PC-3 (cell line): ENCODE measurements around the gene CLIC4. TPM values are rescaled to one million over a fixed set of nuclear protein-coding genes. Genes with fewer than 3 reads are reported as not detected.

Experiments
- ATAC-seq: fragments of 200-7000 bp; cut with Tn5 transposase; 2 replicates; pipeline ENCODE4 v1.9.1; 2020; ENCODE audit warnings: mild to moderate bottlenecking, moderate library complexity
- BruUV-seq: library from RNA; stranded (reverse); fragments of 400-500 nt; replicated peaks from 2 replicates; lab custom pipeline; 2021; lab: Mats Ljungman, UMichigan
- CTCF ChIA-PET: fragments of 300-600 bp; sonication (Branson Sonifier 250); formaldehyde crosslinking; loops from one replicate; lab custom pipeline; 2022; ENCODE audit warnings: antibody characterized with exemption; lab: Charles Lee
- POLR2A ChIA-PET: fragments of 300-600 bp; sonication (Branson Sonifier 250); formaldehyde crosslinking; loops from one replicate; lab custom pipeline; 2022; ENCODE audit warnings: antibody characterized with exemption; ENCODE audit not compliant: unreplicated experiment; lab: Charles Lee
- DNase-seq: peaks from one replicate; pipeline ENCODE4 v3.0.0-alpha.2; 2015
- H2AFZ ChIP-seq: fragments of 300-600 bp; sonication (generic); 2 replicates; pipeline ENCODE4 v1.6.0; 2016; ENCODE audit warnings: antibody characterized with exemption, low read length
- H3F3A ChIP-seq: fragments of 300-600 bp; sonication (generic); one replicate; pipeline ENCODE4 v1.6.0; 2017; ENCODE audit warnings: antibody characterized with exemption, low read length, control low read depth, mild to moderate bottlenecking; ENCODE audit not compliant: unreplicated experiment
- H3K27ac ChIP-seq: fragments of 300-600 bp; sonication (generic); 2 replicates; pipeline ENCODE4 v1.5.1; 2016; ENCODE audit warnings: mild to moderate bottlenecking, low read length
- H3K27me3 ChIP-seq: fragments of 300-600 bp; sonication (generic); 2 replicates; pipeline ENCODE4 v1.6.1; 2016; ENCODE audit warnings: low read length, mixed read lengths
- H3K36me3 ChIP-seq: fragments of 300-600 bp; sonication (generic); 2 replicates; pipeline ENCODE4 v1.6.1; 2016; ENCODE audit warnings: low read depth, mixed run types, low read length, mixed read lengths
- H3K4me1 ChIP-seq: fragments of 300-600 bp; sonication (generic); 2 replicates; pipeline ENCODE4 v1.5.1; 2016; ENCODE audit warnings: low read length; ENCODE audit not compliant: insufficient read depth
- H3K4me2 ChIP-seq: fragments of 300-600 bp; sonication (generic); 2 replicates; pipeline ENCODE4 v1.6.0; 2016; ENCODE audit warnings: low read length
- H3K4me3 ChIP-seq: fragments of 300-600 bp; sonication (generic); 2 replicates; pipeline ENCODE4 v1.5.1; 2016; ENCODE audit warnings: mild to moderate bottlenecking, low read length, mixed read lengths
- H3K79me2 ChIP-seq: fragments of 300-600 bp; sonication (generic); 2 replicates; pipeline ENCODE4 v1.6.1; 2017; ENCODE audit warnings: low read length, mixed read lengths
- H3K9ac ChIP-seq: fragments of 300-600 bp; sonication (generic); 2 replicates; pipeline ENCODE4 v1.6.0; 2016; ENCODE audit warnings: mild to moderate bottlenecking, low read length
- H3K9me2 ChIP-seq: fragments of 300-600 bp; sonication (generic); replicated peaks from 2 replicates; pipeline ENCODE4 v1.6.1; 2016; ENCODE audit warnings: mixed run types, low read length, mixed read lengths
- H3K9me3 ChIP-seq: fragments of 300-600 bp; sonication (generic); 2 replicates; pipeline ENCODE4 v1.6.1; 2016; ENCODE audit warnings: low read length, mixed read lengths
- H4K20me1 ChIP-seq: fragments of 300-600 bp; sonication (generic); 2 replicates; pipeline ENCODE4 v1.6.1; 2016; ENCODE audit warnings: low read length, mixed read lengths
- EZH2 ChIP-seq: fragments of 300-600 bp; sonication (generic); IDR thresholded peaks from one replicate; pipeline ENCODE4 v1.6.1; 2017; ENCODE audit warnings: antibody characterized with exemption, mild to moderate bottlenecking, low read length; ENCODE audit not compliant: unreplicated experiment
- EZH2phosphoT487 ChIP-seq: fragments of 300-600 bp; sonication (generic); IDR thresholded peaks from 2 replicates; pipeline ENCODE4 v1.6.1; 2018; ENCODE audit warnings: mild to moderate bottlenecking, antibody characterized with exemption, low read length, borderline replicate concordance
- intact Hi-C: fragments of 100-400 bp; cut with micrococcal nuclease; formaldehyde crosslinking; loops from 2 replicates; pipeline ENCODE4 v1.9.0; 2023
- total RNA-seq: library from RNA; depleted of rRNA; stranded (reverse); fragments of >200 nt; gene quantifications from 2 replicates; pipeline ENCODE4 v1.2.3, GENCODE V29; 2014
- TF ChIP-seq, protein P1 (sequence below): fragments of 300-600 bp; sonication (generic); conservative IDR thresholded peaks from 2 replicates; pipeline ENCODE4 v1.5.1; 2017; ENCODE audit warnings: antibody characterized with exemption, low read depth, mild to moderate bottlenecking, low read length

The CLIC4 gene
- total RNA-seq, 1 experiment from 2014 or later, result 57.6 TPM

DNA sequence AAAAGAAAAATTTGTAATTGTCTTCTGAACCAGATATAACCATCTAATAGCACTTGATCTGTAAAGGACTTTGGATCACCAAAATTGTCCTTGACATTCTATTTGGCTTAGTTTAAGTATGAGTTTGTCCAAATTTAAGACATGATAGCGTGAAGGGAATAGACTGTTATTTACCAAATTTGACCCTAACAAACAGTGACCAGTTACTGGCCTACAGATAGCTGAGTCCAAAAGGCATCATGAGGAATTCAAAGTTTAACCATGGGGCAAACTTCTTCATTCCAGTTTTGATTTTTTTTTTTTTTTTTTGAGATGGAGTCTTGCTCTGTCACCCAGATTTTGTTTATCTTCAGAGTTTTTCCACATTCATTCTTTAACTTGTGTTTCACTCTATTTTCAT, 38.5 kb downstream of the CLIC4 start:
- H3K4me1 ChIP-seq, result no peaks in the 10 kb centered on the region
- H3K27ac ChIP-seq, result no peak overlapping the region
- TF ChIP-seq EZH2phosphoT487, result no peak
- TF ChIP-seq, protein P1, sequence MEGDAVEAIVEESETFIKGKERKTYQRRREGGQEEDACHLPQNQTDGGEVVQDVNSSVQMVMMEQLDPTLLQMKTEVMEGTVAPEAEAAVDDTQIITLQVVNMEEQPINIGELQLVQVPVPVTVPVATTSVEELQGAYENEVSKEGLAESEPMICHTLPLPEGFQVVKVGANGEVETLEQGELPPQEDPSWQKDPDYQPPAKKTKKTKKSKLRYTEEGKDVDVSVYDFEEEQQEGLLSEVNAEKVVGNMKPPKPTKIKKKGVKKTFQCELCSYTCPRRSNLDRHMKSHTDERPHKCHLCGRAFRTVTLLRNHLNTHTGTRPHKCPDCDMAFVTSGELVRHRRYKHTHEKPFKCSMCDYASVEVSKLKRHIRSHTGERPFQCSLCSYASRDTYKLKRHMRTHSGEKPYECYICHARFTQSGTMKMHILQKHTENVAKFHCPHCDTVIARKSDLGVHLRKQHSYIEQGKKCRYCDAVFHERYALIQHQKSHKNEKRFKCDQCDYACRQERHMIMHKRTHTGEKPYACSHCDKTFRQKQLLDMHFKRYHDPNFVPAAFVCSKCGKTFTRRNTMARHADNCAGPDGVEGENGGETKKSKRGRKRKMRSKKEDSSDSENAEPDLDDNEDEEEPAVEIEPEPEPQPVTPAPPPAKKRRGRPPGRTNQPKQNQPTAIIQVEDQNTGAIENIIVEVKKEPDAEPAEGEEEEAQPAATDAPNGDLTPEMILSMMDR, result no peak
- no peak for TF ChIP-seq EZH2
- peaks cover 30% of the 10 kb centered on the region for H3K79me2 ChIP-seq
- H3K9me3 ChIP-seq, result no peaks in the 10 kb centered on the region
- no peak for DNase-seq
- ATAC-seq, result no peak
- no peak overlapping the region for H3K4me2 ChIP-seq
- no peak overlapping the region for H2AFZ ChIP-seq
- intact Hi-C loops, result no loop called here
- no peak overlapping the region for H3K9ac ChIP-seq
- H3F3A ChIP-seq, result no peaks in the 10 kb centered on the region
- no peaks in the 10 kb centered on the region for H4K20me1 ChIP-seq
- H3K9me2 ChIP-seq, result no peaks in the 10 kb centered on the region
- no peaks in the 10 kb centered on the region for H3K27me3 ChIP-seq
- CTCF ChIA-PET, result no interaction called here
- no TSS peak for BruUV-seq
- POLR2A ChIA-PET, result no interaction called here
- no peak overlapping the region for H3K4me3 ChIP-seq
- H3K36me3 ChIP-seq, result no peaks in the 10 kb centered on the region

DNA sequence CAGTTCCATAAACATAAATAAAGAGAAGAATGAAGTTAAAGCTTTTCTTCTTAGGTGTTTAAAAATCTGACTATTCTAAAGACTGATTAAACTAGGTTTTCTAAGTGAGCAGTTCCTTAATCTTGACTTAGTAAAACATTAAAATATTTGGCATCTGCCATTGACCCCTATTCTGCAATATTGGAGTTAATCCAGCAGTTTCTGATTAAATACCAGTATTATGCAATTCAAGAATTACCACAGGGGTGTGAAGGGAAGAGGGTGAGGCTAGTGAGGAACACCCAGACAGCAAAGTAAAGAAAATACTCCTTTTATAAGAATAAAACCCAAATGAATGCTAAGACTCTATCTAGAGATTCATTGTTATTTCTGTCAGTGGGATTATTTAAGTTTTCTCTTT, 40.9 kb downstream of the CLIC4 start:
- BruUV-seq, result no TSS peak
- H3F3A ChIP-seq, result no peaks in the 10 kb centered on the region
- no peaks in the 10 kb centered on the region for H3K9me2 ChIP-seq
- ChIA-PET CTCF (no interaction called here), POLR2A (no interaction called here)
- ATAC-seq (no peak), DNase-seq (no peak)
- H3K36me3 ChIP-seq, result no peaks in the 10 kb centered on the region
- H4K20me1 ChIP-seq, result no peaks in the 10 kb centered on the region
- no peak for TF ChIP-seq EZH2
- TF ChIP-seq, protein P1, result no peak
- no peak overlapping the region for H3K9ac ChIP-seq
- H2AFZ ChIP-seq, result no peak overlapping the region
- H3K27me3 ChIP-seq, result no peaks in the 10 kb centered on the region
- no peak overlapping the region for H3K4me3 ChIP-seq
- H3K4me1 ChIP-seq, result no peaks in the 10 kb centered on the region
- no peaks in the 10 kb centered on the region for H3K9me3 ChIP-seq
- no peak overlapping the region for H3K27ac ChIP-seq
- intact Hi-C loops, result no loop called here
- no peak overlapping the region for H3K4me2 ChIP-seq
- H3K79me2 ChIP-seq, result peaks cover 21% of the 10 kb centered on the region

DNA sequence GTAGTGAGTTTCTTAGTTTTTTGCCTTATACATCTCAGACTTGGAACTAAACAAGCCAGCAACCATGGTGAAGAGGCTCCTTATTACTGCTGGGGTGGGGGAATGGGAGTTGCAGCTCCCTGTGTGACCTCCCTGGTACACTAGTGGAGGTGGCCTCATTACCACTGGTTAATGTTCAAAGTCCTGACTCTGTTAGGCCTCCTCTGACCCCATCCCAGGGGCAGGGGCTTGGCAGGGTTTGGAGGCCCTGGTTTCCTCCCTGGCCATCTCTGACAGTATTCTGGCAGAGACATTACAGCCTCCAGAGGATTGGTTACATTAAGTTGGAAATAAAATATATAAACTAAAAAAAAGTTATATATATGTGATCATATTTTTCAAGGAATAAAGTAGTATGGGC, 45.2 kb downstream of the CLIC4 start:
- no peak overlapping the region for H3K9ac ChIP-seq
- no peak overlapping the region for H2AFZ ChIP-seq
- H3F3A ChIP-seq, result no peaks in the 10 kb centered on the region
- intact Hi-C loops, result no loop called here
- H3K27ac ChIP-seq, result no peak overlapping the region
- ChIA-PET CTCF (no interaction called here), POLR2A (no interaction called here)
- no peak for TF ChIP-seq EZH2
- TF ChIP-seq EZH2phosphoT487, result no peak
- TF ChIP-seq, protein P1, result no peak
- H3K4me1 ChIP-seq, result no peaks in the 10 kb centered on the region
- peaks cover 25% of the 10 kb centered on the region for H3K79me2 ChIP-seq
- no peak for ATAC-seq
- H3K36me3 ChIP-seq, result no peaks in the 10 kb centered on the region
- no peaks in the 10 kb centered on the region for H3K27me3 ChIP-seq
- no peaks in the 10 kb centered on the region for H4K20me1 ChIP-seq
- no TSS peak for BruUV-seq
- no peak overlapping the region for H3K4me2 ChIP-seq
- no peak overlapping the region for H3K4me3 ChIP-seq
- H3K9me3 ChIP-seq, result no peaks in the 10 kb centered on the region
- H3K9me2 ChIP-seq, result no peaks in the 10 kb centered on the region
- DNase-seq, result no peak
